Measurements from ENCODE around the gene TECRL.

The TECRL gene, protein sequence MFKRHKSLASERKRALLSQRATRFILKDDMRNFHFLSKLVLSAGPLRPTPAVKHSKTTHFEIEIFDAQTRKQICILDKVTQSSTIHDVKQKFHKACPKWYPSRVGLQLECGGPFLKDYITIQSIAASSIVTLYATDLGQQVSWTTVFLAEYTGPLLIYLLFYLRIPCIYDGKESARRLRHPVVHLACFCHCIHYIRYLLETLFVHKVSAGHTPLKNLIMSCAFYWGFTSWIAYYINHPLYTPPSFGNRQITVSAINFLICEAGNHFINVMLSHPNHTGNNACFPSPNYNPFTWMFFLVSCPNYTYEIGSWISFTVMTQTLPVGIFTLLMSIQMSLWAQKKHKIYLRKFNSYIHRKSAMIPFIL

GRCh38 chr4:64409300-64409699 lies at the start of gene TECRL:
Gene TECRL (minus strand): TSS chr4:64409450. CDS start chr4:64409351, 99 bp downstream.
- DNase-seq, result no peak

- DNase-seq, result no peak
Measured at GRCh38 chr4:64432674-64433073, 23.4 kb upstream of the TECRL start.

GRCh38 chr4:64430933-64431332 lies 21.7 kb upstream of the TECRL start:
- no peak for DNase-seq

GRCh38 chr4:64417974-64418373 lies 8.7 kb upstream of the TECRL start:
- DNase-seq, result no peak

DNA sequence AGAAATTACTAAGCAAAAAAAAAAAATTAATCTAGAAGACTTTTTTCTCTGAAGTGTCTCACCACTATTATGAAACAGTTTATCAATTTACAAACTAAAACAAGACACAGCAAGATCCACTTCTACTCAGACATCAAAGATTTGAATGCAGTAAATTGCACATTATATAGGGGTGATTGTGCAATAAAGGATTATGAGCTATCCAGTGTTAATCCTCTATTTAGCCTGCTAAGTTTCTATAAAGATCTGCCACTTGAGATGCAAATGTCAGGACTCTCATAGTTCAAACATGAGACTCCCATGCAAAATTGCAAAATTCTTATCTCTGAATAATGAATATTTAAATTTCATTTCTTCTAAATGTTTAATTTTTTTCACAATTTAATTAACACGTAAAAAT lies 2.2 kb downstream of the TECRL start:
- no peak for DNase-seq

DNA sequence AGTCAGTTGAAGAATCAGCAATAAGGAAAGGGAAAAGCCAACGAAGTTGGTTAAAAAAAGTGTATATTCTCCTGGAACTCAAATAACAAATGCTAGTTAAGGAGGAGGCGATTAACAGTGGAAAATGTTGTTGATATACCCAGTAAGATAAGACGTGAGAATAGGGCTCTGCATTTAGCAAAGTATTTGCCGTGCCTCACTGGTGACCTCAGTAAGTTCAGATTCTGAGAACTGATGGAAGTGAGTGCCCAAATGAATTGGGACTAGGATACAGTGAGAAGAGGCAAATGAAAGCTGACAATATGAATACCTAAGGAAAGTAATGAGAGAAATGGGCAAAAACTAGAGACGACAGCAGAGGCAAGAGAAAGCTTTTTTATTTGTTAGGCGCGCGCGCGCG lies 3.5 kb downstream of the TECRL start:
- no peak for DNase-seq

GRCh38 chr4:64402684-64403083 lies 6.6 kb downstream of the TECRL start:
- no peak for DNase-seq

DNA sequence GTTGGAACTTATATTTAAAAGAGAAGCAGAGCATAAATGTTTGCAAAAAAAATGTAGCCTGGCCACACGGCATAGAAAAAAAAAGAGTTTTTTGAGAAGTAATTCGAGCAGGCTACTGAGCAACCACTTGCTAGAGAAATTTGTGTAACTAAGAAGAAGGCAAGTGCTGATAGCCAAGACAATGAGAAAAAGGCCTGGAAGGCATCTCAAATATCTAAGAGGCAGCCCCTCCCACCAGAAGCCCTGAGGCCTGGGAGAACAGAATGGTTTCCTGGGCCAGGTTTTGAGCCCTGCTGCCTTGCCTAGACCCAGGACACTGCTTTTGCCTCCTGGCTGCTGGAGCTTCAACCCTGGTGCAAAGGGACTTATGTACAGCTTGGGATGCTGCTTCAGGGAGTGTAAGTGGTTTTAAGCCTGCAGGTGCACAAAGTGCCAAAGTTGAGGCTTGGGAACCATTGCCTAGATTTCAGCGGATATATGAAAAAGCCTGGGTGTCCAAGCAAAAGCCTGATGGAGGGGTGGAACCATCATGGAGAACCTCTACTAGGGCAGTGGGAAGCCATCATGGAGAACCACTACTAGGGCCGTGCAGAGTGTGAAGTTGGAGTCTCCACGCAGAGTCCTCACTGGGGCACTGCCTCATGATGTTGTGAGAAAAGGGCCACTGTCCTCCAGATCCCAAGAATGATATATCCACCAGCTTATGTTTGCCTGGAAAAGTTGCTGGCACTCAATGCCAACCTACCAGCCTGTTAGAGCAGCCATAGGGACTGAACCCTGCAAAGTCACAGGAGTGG lies 9.7 kb downstream of the TECRL start:
- DNase-seq, result no peak

DNA sequence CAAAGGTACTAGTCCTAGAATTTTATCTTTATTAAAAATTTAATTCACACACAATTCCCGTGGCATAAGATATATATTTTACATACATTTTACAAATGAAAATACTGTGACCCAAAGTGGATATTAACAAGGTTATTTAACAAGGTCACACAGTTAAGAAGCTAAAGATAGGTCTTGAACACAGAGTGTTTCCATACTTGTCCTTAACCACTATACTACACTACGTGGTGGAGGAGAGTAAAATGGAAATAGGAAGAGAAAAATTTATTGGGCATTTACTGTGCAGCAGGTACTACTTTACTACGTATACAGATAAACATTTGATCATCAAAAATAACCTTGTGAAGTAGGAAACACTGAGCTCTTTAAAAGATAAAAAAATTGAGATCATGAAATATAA lies 14.8 kb downstream of the TECRL start:
- no peak for DNase-seq

DNA sequence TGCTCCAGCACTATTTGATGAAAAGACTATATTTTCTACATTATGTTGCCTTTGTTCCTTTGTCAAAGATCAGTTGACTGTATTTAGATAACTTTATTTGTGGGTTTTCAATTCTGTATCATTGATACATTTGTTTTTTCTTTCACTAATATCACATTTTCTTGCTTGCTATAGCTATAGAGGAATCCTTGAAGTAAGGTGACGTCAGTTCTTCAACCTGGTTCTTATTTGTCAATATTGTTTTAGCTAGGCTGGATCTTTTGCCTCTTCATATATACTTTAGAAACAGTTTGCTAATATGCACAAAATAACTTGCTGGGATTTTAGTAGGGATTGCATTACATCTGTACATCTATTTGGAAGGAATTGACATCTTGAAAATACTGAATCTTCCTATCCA lies 21.0 kb downstream of the TECRL start:
- DNase-seq, result no peak

GRCh38 chr4:64385220-64385619 lies 24.0 kb downstream of the TECRL start:
- no peak for DNase-seq

- DNase-seq, result no peak
Measured at GRCh38 chr4:64384237-64385203, 24.7 kb downstream of the TECRL start.

GRCh38 chr4:64368741-64369140 lies 40.5 kb downstream of the TECRL start:
- DNase-seq, result no peak

DNA sequence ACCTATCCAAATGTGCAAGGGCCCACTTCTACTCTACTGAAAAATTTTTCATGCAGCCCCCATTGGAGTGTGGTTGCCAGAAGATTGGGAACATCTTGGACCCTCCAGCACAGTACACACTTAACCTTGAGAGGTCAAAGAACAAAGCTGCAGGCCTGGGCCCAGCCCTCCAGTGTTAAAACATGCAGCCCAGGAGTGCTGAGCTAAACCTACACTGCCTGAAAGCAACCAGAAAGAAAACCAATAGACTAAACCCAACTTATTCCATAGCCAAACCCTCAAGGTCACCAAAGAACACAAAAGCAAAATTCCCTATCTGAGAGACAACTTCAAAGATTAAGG lies 47.9 kb downstream of the TECRL start:
- DNase-seq, result no peak

DNA sequence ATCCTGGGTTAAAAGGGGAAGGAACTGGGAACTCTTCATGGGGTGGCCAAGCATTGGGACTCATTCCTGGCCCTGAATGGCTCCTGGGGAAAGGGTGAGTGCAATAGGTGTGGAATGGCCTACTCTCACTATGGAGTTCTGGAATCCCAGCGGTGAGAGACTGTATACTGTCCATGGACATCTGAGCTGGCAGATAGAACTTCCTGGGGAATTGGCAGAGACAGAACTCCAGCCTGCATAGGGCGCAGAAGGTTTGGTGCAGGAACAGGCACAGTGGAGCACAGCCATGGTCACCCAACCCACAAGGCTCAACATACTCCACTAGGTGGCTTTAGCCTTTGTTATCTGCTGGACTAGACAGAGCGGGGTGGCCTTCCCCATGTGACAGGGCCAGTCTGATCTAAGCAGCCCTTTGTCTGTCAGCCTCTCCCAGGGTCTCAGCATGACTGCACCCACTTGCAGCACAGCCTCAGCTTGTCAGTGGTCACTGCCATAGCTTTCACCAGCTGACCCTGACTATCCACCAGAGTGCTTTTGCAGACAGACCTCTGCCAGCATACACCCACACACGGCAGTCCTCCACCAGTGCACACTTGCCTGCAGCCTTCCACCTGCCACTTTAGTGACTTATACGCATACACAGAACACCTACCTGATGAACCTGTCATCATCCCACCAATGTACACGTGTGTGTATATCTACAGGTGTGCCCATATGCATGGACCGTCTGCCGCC lies 48.4 kb downstream of the TECRL start:
- no peak for DNase-seq

GRCh38 chr4:64359489-64359888 lies 49.8 kb downstream of the TECRL start:
- no peak for DNase-seq

DNA sequence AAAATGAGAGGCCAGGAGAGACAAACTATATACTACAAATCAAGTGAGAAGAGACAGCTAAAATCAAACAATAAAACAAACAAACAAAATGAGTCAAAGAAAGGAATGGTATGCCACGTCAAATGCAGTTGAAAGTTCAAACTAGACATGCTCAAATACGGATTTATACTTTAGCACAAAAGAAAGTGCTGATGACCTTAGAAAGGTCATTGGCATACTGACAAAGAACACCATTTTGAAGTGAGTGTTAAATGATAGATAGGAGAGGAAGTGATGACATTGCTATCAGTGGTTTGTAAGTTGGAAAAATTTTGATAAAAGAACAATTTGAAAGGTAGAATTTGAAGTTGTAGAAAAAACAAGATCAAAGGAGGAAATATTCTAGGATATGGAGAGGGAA lies 55.3 kb downstream of the TECRL start:
- DNase-seq, result no peak

DNA sequence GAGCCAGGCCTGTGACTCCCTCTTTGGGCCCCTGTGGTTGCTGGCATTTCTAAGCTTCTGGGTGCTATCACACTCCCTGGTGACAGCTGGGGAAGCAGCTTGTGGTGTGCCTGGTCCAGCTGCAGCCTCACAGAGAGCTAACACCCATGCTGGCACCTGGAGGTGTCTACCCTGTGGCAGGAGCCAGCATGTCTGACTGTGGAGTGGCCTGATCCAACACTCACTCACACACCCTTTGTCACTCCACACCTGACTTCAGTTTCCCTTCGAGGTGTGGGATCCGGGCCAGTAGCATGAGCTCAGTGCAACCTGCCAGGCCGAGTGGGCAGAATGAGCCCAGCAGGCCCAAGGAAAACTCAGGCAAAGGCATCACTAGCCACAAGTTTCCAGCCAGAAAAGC lies 67.5 kb downstream of the TECRL start:
- no peak for DNase-seq

GRCh38 chr4:64340218-64341110 lies 68.8 kb downstream of the TECRL start:
- DNase-seq, result no peak

DNA sequence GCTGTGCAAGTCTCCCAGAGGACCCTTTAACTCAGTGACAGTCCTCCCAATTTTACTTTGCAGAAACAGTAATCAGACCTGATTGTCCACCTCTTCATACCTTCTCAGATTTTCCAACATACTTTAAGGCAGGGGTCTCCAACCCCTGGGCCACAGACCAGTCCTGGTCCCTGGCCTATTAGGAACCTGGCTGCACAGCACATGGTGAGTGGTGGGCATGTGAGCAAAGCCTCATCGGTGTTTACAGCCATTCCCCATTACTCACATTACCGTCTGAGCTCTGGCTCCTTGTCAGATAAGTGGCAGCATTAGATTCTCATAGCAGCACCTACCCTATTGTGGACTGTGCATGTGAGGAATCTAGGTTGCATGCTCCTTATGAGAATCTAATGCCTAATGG lies 74.3 kb downstream of the TECRL start:
- no peak for DNase-seq

DNA sequence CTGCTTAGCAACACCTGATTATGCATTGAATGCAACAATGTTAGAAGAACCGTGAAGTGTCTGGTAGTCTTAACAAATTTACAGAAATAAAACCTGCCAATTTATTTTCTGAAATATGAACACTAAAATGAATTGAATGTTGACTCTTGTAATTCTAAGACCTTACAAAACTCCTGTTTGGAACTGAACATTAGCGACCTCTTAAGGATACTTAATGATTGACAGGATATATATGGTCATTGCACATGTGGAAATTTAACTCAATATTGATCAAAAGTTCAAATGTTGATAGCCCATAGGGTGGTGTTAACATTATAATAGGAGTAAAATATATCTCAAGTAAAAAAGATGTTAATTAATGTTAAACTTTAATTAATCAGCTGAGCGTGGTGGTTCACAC lies 79.1 kb downstream of the TECRL start:
- DNase-seq, result no peak

DNA sequence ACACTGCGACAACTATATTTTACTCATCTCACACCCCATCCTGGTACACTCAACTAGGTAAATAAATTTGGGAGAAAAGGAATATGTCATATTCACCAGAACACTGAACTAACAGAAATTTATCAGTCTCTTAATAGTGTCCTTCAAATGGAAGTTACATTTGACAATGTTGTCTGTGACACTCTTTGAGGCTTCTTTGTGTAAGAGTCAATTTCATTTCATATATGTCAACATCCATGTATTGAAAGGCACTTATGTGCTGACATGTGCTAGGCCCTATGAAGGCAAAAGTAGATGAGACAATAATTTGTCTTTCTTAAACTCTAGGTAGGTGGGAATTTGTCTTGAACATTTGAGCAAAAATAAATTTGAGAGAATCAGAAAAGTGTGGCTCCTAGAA lies 82.0 kb downstream of the TECRL start:
- DNase-seq, result no peak
